C1 segment of cervical spinal cord (tissue), 14 donors: ENCODE data around the gene PPM1H.

Experiments used
- DNase-seq, 14 donors: peaks; one replicate each; lab custom pipeline; 2025; lab: John Stamatoyannopoulos, UW

The PPM1H gene

DNA sequence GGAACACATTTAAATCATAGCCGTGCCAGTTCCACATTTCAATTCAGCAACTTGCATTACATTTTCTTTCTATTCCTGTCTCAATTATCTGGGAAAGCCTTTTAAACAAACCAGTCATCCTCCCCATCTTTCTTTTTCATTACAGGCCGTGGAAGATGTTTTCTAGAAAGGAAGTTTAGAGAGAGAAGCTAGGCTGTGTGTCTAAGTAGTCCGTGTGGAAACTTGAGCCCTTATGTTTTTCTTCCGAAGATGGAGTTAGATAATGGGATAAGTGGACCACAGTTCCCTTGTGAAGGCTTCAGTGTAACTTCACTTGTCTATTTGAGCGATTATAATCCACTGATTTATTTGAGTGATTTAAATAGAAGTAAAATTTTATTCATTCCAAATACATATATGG is 12.4 kb upstream of the PPM1H start:
- no peak for DNase-seq

DNA sequence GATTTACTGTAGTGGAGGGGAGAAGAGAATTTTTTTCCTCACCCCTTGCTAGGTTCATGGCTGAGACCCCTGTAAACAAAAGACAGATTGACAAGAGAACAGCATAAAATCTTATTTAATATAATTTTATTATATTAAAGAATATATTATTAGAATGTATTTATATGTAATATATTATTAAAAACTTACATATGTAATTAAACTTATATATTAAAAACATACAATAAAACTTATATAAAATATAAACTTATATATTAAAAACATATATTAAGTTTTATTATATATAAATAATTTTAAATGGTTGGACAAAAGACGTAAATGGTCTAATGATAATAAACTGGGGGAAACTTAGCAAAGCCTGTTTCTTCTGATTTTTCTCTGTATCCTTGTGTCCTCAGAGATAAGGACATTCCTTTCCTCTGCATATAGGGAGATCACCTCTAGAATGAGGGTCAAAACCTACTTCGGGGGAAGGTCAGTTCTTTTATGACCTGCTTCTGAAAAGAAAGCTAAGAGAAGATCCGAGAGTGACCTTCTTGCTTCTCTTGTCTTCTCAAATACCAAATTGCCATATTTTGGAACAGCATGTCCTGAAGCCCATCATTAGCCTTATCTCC is 8.9 kb upstream of the PPM1H start:
- no peak for DNase-seq

DNA sequence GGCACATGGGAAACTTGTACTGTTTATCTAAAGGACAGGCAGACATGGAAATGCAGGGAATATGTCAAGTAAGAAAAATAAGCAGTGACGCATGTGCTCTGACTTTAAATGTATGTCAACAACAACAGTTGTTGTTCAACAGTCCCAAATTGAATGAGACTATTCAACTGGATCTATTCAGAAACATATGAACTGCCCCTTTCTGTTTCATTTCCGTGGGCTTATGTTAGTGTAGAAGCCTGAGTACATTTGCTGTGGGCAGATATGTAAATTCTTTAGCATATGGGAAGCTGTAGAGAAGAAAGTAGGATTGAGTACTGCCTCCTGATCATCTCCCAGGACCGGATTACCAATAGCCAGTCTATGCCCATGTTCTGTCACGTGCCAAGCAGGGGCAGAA is 7.4 kb upstream of the PPM1H start:
- DNase-seq = peak in 1 of 14 donors; percentile 19

DNA sequence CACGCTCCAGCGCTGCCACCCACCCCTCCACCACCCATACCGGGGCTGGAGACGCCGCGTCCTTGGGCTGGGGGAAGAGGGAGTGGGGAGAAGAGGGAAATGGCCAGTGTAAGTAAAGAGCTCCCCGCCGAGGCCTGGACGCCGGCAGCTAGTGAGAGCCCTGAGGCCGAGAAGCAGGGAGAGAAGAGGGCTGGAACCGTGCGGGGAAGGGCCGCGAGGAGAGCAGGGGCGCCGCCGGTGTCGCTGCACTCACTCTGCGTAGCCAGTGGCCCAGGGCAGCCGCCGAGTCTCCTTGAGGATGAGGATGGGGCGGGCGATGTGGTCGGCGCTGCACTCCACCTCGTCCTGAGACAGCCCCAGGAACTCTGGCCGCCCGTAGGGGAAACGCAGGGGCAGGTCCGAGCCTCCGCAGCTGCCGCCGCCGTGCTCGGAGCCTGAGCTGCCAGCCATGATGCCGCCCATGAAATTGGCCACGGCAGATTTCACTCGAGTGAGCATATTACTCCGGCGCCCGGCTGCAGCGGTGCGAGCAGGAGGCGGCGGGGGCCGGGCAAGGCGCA is 631 bp downstream of the PPM1H start:
- peak in 10 of 14 donors; percentile 22 to 82 (median 69) for DNase-seq

DNA sequence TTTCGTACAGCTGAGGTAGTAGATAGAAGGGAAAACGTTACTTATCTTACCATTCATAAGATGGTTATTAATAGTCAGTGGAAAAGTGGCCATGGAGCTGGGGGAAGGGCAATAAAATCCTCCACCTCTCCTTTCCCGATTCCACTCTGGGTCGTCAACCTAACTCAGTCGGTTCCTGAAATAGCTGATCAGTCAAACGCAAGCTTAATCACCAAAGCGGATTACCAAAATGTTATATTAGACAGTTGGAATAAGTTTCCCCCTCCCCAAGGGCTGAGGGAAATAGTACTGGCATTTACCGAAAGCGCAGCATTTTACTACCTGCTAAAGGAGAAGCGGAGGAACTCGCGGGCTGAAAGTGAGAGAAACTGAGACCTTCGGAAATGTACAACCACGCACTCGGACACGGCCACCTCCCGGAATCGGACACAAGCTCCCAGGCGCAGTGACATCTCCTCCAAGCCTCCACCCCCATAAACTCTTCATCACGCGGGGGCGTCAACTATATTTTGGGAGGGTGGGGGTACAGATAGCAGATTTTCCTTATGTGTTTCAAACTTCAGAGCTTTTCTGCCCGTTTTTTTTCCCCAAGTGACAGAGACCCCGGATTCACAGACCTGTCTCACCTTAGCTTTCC is 1.2 kb downstream of the PPM1H start:
- peak in 8 of 14 donors; percentile 31 to 74 (median 60) for DNase-seq

DNA sequence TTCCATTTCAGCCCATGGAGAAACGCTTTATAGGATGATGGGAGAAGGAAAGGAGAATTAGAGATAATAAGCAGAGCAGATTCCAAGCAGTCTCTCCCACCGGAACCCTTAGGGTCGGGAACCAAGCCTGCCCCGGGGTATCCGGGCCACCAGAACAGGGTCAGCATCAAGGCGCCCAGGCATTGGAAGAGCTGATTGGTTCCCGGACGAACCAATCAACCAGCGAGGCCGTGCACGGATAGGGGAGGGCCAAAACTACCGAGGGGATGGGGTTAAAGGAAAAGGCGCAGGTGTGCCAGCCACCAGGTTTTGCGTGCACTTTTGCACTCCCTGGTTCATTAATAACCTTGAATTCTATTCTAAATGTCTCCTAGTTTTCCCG is 1.7 kb downstream of the PPM1H start:
- peak in 13 of 14 donors; percentile 18 to 96 (median 65) for DNase-seq

DNA sequence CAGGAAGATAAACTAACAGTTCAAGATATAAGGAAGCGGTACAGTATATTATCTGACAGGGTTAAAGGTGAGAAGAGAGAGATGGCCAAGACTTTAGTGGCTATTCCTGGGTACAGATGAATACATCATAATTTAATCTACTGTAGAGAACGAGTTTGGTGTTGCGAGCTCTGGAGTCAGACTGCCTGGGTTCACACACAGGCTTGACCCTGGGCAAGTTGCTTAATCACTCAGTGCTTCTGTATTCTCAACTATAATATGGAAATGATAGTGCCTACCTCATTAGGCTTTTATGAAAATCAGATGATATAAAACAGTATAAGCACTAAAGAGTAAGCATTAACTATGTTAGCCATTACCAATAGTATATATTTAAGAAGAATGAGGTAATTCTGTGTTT is 3.5 kb downstream of the PPM1H start:
- no peak for DNase-seq

DNA sequence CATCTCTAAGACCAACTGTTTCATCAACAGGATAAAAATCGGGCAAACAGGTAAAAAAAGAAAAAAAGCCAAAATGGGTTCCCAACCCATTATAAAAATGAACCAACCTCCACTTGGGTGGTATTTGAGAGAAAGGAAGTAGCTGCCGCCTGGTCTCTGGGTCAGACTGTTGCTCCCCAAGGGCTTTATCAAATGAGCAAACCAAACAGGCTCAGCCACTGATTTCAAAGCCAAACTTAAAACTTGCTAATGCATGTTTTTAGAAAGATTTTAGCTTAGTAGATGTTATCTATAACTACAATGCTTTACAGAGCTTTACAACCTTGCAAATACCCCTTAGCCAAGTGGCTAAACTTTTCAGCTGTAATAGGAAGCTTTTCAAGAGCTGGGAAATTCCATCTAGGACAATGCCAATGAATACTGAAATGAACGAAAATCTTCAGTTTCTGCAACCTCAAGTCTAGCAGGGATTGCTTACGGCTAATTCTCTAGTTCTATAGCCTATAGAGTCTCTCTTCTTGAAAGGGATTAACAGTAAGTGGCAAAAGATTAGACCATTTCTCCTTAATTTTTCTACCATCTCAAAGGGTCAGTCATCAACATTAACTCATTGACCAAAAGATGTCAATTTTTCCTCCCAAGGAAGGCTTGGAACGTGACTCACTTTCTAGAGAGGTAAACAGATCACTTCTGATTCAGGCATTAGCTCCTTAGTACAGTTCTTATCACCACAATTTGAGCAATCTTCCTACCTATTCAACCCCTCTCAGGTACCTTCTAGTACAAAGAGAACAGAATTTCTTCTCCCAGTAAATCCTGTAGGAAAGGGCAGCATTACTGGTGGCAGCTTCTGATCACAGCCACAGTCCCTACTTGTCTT is 4.2 kb downstream of the PPM1H start:
- DNase-seq = peak in 1 of 14 donors; percentile 57

DNA sequence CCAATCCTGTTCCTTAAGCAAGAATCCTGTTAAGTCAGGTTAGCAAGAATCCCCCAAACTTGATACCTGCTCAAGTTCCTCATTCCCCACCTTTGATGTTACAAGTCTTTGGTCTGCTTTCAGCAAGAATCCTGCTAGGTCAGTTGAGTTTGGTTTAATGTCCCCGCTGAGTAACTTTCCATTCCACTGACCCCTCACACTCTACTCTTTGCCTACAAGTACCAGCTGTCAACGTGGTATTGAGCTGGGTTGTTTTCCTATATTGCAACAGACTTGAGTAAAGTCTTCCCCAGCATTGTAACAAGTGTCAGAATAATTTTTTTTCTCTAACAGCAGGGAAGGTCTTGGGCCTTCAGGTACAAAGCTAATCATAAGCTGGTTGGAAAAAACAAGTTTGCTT is 6.3 kb downstream of the PPM1H start:
- no peak for DNase-seq

DNA sequence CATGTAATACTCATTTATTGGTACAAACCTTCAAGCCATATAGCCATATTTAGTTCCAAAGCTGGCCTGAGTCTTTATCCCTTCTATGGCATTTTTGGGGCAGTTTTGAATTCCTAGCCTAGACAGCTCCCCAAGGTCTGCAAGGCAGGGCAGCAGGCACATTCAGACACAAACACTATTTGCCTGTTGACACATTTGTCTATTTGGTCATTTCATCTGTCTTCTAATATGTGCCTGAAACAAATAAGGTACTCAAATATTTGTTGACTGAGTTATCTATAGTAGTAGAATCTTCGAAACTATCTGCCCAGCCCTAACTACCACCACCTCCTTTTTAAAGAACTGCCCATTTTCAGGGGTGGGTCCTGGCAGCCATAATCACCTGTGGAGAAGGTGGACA is 9.3 kb downstream of the PPM1H start:
- no peak for DNase-seq

DNA sequence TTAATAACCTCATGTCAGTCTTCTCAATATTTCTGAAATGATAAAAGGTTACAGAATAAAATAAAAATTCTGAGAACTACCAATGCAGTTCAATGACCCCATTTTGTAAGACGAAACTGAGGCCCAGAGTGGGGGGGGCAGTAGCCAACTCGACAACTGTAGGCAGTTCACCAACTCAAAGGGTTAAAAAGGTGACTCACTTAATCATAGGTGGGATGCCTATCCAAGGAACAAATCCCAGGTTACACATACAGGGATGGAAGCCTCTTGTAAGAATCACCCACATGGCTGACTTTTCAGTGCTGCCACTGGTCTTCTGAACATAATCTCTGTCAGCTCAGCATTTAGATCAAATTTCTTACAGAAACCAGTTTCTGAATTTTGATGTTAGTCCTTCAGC is 10.9 kb downstream of the PPM1H start:
- no peak for DNase-seq

DNA sequence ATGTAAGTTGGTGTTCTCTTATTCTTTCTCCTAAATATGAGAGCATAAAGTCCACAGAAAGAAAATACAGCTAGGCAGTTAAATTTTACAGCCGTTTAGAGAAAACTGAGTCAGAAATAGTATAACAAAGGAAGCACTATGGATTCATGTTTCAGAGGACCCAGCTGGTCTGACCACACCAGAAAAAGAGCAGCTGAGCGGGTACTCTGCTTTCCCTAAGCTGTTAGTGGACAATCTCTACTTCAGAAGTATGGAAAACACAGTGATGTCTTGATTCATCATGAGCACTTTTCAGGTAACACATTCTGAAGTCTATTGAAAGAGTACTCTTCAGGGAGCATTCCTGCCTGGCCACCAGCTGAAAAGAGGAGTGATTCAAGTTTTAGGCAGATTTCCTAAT is 12.4 kb downstream of the PPM1H start:
- peak in 2 of 14 donors; percentile 21 to 37 for DNase-seq

DNA sequence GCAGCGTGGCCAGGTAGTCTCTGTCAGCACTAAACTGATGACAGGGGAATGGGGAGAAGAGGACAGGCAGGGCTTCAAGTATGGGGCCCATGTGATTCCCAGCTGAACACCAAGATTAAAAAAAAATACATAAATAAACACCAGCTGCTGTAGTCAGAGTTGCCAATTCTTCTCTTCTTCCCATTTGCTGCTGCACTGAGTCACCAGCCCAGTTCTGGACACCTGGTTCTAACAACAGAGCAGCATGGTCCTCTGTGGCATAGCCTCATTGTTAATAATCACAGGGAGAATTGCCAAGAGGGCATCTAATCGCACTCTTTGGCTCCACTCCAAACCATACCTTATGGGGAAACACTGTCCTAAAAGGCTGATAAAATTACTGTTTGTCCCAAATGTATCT is 15.1 kb downstream of the PPM1H start:
- DNase-seq = peak in 5 of 14 donors; percentile 15 to 80 (median 24)

DNA sequence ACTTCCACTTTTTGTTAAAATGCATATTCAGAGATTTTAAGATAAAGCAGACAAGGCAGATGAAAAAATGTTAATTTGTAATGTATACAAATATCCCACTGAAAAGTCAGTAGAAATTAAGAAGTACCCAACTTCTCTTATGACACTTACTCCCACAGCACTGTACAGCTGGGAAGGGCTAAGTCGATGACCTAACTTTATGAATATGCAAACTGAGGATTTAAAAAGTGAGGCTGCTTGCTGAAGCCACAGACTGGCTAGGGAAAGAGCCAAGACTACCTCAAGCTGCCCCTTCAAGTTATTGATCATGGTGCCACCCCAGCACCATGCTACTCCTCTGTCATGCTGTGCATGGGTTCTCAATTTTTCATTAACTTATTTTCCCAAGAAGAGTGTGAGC is 17.0 kb downstream of the PPM1H start:
- no peak for DNase-seq

DNA sequence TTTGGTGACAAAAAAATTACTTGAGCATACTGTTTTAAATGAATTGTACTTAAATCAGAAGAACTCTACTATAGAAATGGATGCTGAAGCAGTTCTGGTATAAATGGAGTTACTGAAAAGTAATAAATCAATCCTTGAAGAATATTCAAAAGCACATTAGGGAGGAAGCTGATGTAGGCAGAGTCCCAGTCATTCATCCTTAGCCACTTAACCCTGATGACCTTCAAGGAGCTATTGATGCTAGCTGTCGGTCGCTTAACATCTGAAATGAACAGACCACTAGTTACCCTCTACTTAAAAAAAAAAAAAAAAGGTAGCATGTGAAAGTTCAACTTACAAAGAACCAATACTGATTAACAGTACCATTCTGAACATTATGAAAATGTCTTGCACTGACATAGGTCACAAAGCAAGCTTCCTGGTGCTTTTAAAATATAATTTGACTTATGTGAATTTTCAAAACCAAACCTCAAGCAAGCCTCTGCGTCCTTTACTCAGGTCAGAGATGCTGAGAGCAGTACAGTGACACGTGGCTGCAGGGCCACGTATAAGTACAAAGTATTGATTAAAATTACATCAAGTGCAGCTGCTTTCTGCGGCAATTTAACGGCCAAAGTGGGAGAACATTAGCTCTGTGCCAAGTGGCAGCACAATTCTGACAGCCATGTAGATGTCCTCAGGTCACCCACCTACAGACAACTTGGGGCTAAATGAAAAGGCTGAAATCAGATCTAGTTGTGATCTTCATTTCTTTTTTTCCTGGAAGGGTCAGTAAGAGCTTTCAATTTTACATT is 18.1 kb downstream of the PPM1H start:
- DNase-seq = no peak

DNA sequence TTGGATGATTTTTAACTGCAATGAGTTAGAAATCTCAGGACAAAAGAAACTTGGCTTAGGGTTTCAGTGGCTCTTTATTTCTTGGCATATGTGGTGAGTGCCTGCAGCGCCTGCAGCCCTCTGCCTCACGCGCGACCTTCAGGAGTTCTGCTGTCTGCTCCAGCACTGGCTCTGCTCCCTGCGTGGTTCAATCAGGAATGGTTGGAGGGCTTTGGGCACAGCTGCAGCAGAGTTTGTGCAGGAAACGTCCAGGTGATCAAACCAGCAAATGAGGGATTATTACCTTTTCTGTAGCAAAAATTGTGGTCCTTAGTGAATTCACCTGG is 19.8 kb downstream of the PPM1H start:
- peak in 2 of 14 donors; percentile 13 to 47 for DNase-seq

DNA sequence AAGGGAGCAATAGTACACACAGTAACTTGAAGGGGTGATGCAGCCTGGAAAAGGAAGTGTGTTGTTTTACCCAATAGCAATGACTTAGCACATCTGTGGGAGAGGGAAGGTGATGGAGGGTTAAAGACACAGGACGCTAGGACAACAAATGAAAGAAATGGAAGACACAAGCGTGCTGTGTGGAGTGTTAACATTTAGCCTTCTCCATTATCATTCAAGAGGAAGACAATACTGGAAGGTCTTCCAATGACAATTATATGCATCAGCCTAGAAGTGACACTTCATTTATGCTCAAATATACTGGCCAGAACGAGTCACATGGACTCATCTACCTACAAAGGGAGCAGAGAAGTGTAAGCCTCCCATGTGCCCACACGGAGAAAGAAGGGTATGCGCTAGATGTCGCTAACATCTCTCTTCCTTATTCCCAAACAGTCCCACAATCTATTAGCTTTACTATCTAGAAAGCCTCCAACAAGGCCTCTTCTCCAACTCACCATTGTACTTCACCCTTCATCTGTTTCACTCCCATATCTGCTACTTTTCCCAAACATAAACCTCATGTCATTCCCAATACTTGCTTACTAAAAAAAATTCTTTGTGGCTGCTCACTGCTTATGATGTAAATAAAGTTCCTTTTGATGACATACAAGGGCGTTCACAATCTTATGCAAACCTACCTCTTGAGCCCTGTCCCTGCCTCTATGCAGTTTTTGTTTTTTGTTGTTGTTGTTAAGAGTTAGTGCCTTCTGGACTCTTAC is 20.3 kb downstream of the PPM1H start:
- no peak for DNase-seq

DNA sequence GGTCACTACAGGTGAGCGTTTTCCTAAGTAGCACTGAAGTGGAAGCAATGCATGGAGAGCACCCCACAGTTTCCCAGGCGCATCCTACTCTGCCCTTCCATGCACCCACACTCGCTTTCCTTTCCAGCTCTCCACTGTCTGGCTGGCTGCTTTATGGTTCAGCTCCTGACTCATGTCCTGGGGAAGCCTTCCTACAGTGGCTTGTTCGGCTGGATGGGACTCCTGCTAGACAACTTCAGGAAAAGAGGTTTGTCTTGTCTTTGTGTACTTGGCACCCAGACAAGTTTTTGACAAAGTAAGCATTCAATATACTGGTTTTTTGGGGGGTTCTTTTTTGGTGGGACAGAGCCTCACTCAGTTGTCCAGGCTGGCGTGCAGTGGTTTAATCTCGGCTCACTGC is 21.6 kb downstream of the PPM1H start:
- DNase-seq = no peak

DNA sequence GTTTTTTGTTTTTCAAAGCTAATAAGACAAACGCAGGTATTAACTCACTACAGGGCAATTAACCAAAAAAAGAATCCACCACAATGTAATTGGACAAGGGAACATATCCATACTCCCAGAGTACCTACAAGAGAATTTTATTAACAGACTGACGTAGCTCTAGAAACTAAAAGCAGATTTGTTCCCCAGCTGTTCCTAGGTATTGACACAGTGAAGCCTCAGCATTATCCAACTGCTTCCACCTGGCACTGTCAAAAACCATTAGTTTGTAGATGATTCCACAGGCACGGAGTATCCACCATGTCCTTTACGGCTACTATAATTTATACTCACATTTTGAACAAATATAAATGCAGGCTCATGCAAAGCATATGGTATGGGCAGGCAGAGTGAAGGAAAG is 22.3 kb downstream of the PPM1H start:
- peak in 1 of 14 donors; percentile 74 for DNase-seq

DNA sequence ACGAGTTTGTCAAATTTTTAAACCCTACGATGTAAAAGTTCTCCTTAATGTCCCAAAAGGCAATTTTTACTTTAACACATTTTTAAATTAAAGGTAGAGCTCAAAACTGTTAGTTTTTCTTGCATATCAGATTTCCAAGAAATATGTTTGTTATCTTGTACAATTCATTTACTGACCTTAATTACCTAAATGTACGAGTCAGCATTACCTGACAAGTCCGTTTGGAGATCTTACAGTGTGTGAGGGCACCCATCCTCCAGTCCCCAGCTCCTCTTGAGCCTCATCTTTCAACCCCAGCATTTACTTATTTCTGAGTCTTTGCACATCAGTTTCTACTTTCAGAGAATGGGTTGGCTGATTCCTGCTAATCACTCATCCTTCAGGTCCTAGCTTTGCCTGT is 23.7 kb downstream of the PPM1H start:
- no peak for DNase-seq
